Rectal smooth muscle tissue (tissue), 1 donor: ENCODE data around the gene ZBTB38.

Source experiments
- H3K27ac ChIP-seq: one replicate; pipeline ENCODE4 v1.7.0; 2013; ENCODE audit warnings: low read depth, low read length, inconsistent platforms
- H3K27me3 ChIP-seq: one replicate; pipeline ENCODE4 v1.7.0; 2013; ENCODE audit warnings: low read length; ENCODE audit not compliant: control insufficient read depth, insufficient read depth
- H3K36me3 ChIP-seq: one replicate; pipeline ENCODE4 v1.7.0; 2013; ENCODE audit warnings: low read length; ENCODE audit not compliant: control insufficient read depth, insufficient read depth
- H3K4me1 ChIP-seq: one replicate; pipeline ENCODE4 v1.7.0; 2013; ENCODE audit warnings: low read length; ENCODE audit not compliant: control insufficient read depth, insufficient read depth
- H3K4me3 ChIP-seq: one replicate; pipeline ENCODE4 v1.7.0; 2013; ENCODE audit warnings: low read length
- H3K9ac ChIP-seq: one replicate; pipeline ENCODE4 v1.7.0; 2013; ENCODE audit warnings: low read length

ZBTB38 gene

GRCh38 chr3:141332416-141332815 is 35.9 kb upstream of the ZBTB38 start:
- Histone ChIP-seq H3K4me1 (no peaks in the 10 kb centered on the region), H3K9ac (no peak overlapping the region), H3K27me3 (no peaks in the 10 kb centered on the region), H3K27ac (no peak overlapping the region), H3K36me3 (no peaks in the 10 kb centered on the region), H3K4me3 (no peak overlapping the region)

- Histone ChIP-seq H3K36me3 (no peaks in the 10 kb centered on the region), H3K27ac (no peak overlapping the region), H3K4me1 (no peaks in the 10 kb centered on the region), H3K9ac (no peak overlapping the region), H3K27me3 (no peaks in the 10 kb centered on the region), H3K4me3 (no peak overlapping the region)
Measured at GRCh38 chr3:141333836-141334626, 34.3 kb upstream of the ZBTB38 start.

GRCh38 chr3:141334627-141335250 is 33.6 kb upstream of the ZBTB38 start:
- H3K4me3 ChIP-seq: no peak overlapping the region

GRCh38 chr3:141335531-141336061 is 32.7 kb upstream of the ZBTB38 start:
- Histone ChIP-seq H3K9ac (no peak overlapping the region), H3K4me1 (no peaks in the 10 kb centered on the region), H3K36me3 (no peaks in the 10 kb centered on the region), H3K4me3 (no peak overlapping the region), H3K27me3 (no peaks in the 10 kb centered on the region), H3K27ac (no peak overlapping the region)

More at GRCh38 chr3:141334627-141335250, 33.6 kb upstream of the ZBTB38 start:
- no peak overlapping the region for H3K27ac ChIP-seq
- no peaks in the 10 kb centered on the region for H3K27me3 ChIP-seq
- no peaks in the 10 kb centered on the region for H3K36me3 ChIP-seq
- H3K4me1 ChIP-seq: no peaks in the 10 kb centered on the region
- H3K9ac ChIP-seq: no peak overlapping the region

GRCh38 chr3:141336672-141337522 is 31.4 kb upstream of the ZBTB38 start:
- Histone ChIP-seq H3K27me3 (no peaks in the 10 kb centered on the region), H3K27ac (no peak overlapping the region), H3K4me3 (no peak overlapping the region), H3K36me3 (no peaks in the 10 kb centered on the region), H3K4me1 (no peaks in the 10 kb centered on the region), H3K9ac (no peak overlapping the region)

GRCh38 chr3:141337523-141337854 is 30.8 kb upstream of the ZBTB38 start:
- H3K27me3 ChIP-seq: no peaks in the 10 kb centered on the region
- H3K4me3 ChIP-seq: no peak overlapping the region
- H3K4me1 ChIP-seq: no peaks in the 10 kb centered on the region
- H3K27ac ChIP-seq: no peak overlapping the region
- H3K36me3 ChIP-seq: no peaks in the 10 kb centered on the region
- H3K9ac ChIP-seq: no peak overlapping the region

- H3K4me3 ChIP-seq: no peak overlapping the region
- no peak overlapping the region for H3K27ac ChIP-seq
- H3K27me3 ChIP-seq: no peaks in the 10 kb centered on the region
- no peaks in the 10 kb centered on the region for H3K36me3 ChIP-seq
- H3K9ac ChIP-seq: no peak overlapping the region
- no peaks in the 10 kb centered on the region for H3K4me1 ChIP-seq
Measured at GRCh38 chr3:141337991-141338390, 30.3 kb upstream of the ZBTB38 start.

- no peaks in the 10 kb centered on the region for H3K36me3 ChIP-seq
- H3K4me3 ChIP-seq: no peak overlapping the region
- H3K4me1 ChIP-seq: no peaks in the 10 kb centered on the region
- H3K27ac ChIP-seq: no peak overlapping the region
- no peak overlapping the region for H3K9ac ChIP-seq
- H3K27me3 ChIP-seq: no peaks in the 10 kb centered on the region
Measured at GRCh38 chr3:141338881-141339280, 29.4 kb upstream of the ZBTB38 start.

GRCh38 chr3:141341536-141341935 is 26.8 kb upstream of the ZBTB38 start:
- Histone ChIP-seq H3K36me3 (no peaks in the 10 kb centered on the region), H3K9ac (no peak overlapping the region), H3K27ac (no peak overlapping the region), H3K27me3 (no peaks in the 10 kb centered on the region), H3K4me3 (no peak overlapping the region), H3K4me1 (no peaks in the 10 kb centered on the region)

GRCh38 chr3:141342386-141342785 is 25.9 kb upstream of the ZBTB38 start:
- Histone ChIP-seq H3K9ac (no peak overlapping the region), H3K36me3 (no peaks in the 10 kb centered on the region), H3K27me3 (no peaks in the 10 kb centered on the region), H3K4me3 (no peak overlapping the region), H3K4me1 (no peaks in the 10 kb centered on the region), H3K27ac (no peak overlapping the region)

GRCh38 chr3:141343077-141343476 is 25.2 kb upstream of the ZBTB38 start:
- Histone ChIP-seq H3K9ac (no peak overlapping the region), H3K4me1 (no peaks in the 10 kb centered on the region), H3K27ac (no peak overlapping the region), H3K36me3 (no peaks in the 10 kb centered on the region), H3K27me3 (no peaks in the 10 kb centered on the region), H3K4me3 (no peak overlapping the region)

GRCh38 chr3:141343865-141344271 is 24.4 kb upstream of the ZBTB38 start:
- no peaks in the 10 kb centered on the region for H3K4me1 ChIP-seq
- no peak overlapping the region for H3K4me3 ChIP-seq
- no peaks in the 10 kb centered on the region for H3K27me3 ChIP-seq
- H3K9ac ChIP-seq: no peak overlapping the region
- no peak overlapping the region for H3K27ac ChIP-seq
- no peaks in the 10 kb centered on the region for H3K36me3 ChIP-seq
